A549 (cell line): ENCODE measurements around the gene BID. TPM values are rescaled to one million over a fixed set of nuclear protein-coding genes. Genes with fewer than 3 reads are reported as not detected.

Source experiments
- ATAC-seq, 2 experiments: fragments of 200-7000 bp in 1 of 2; fragments of >200 bp in 1 of 2; cut with Nextera tagmentation in 1 of 2; cut with Tn5 transposase in 1 of 2; 3 replicates each; pipeline versions ENCODE4 v1.8.0 to v1.9.1; 2018 to 2020; ENCODE audit warnings: mild to moderate bottlenecking in 1 of 2, moderate library complexity in 1 of 2
- CTCF ChIA-PET: fragments of 300-600 bp; sonication (Branson Sonifier 250); formaldehyde crosslinking; extraction: SDS; loops from one replicate; lab custom pipeline; 2021; ENCODE audit warnings: antibody characterized with exemption, inconsistent platforms; lab: Yijun Ruan, JAX
- POLR2A ChIA-PET: fragments of 350-600 bp; formaldehyde crosslinking; extraction: SDS; loops from one replicate; lab custom pipeline; 2021; ENCODE audit warnings: antibody characterized with exemption, inconsistent platforms; lab: Yijun Ruan, JAX
- DNase-seq, 2 experiments: peaks; one replicate each; pipeline versions ENCODE4 v3.0.0 to v3.0.0-alpha.2; 2011 to 2016; ENCODE audit warnings: low read depth in 1 of 2, low spot score in 1 of 2
- FAIRE-seq: peaks from 2 replicates; lab custom pipeline; 2011; peaks lifted over from hg19 to GRCh38; lab: Jason Lieb, UNC
- H3K27ac ChIP-seq, 2 experiments: fragments of >200 bp; sonication (Bioruptor Twin); formaldehyde crosslinking; 3 replicates each; pipeline ENCODE4 v1.5.1; 2016 to 2017
- H3K4me1 ChIP-seq: fragments of >200 bp; sonication (Bioruptor Twin); formaldehyde crosslinking; 3 replicates; pipeline ENCODE4 v1.6.1; 2016
- H3K4me2 ChIP-seq: fragments of >200 bp; sonication (Bioruptor Twin); formaldehyde crosslinking; 3 replicates; pipeline ENCODE4 v1.6.1; 2016
- H3K4me3 ChIP-seq: fragments of >200 bp; sonication (Bioruptor Twin); formaldehyde crosslinking; 3 replicates; pipeline ENCODE4 v1.5.1; 2016
- H3K9me3 ChIP-seq: fragments of >200 bp; sonication (Bioruptor Twin); formaldehyde crosslinking; 3 replicates; pipeline ENCODE4 v1.6.1; 2016
- ATOH8 ChIP-seq: fragments of 250-450 bp; sonication (Bioruptor Pico); IDR thresholded peaks from 2 replicates; pipeline ENCODE4 v1.5.0; 2020; ENCODE audit warnings: low read depth, mild to moderate bottlenecking, moderate library complexity
- BHLHE40 ChIP-seq: IDR thresholded peaks from 2 replicates; pipeline ENCODE4 v1.6.1; 2012; ENCODE audit warnings: low read depth, low read length, inconsistent platforms
- CEBPB ChIP-seq, 2 experiments: fragments of >200 bp in 1 of 2; sonication (Bioruptor Twin) in 1 of 2; formaldehyde crosslinking in 1 of 2; IDR thresholded peaks; 2 replicates each; pipeline ENCODE4 v1.6.1; 2012 to 2016
- CHD2 ChIP-seq: fragments of 150-350 bp; IDR thresholded peaks from 2 replicates; pipeline ENCODE4 v1.6.1; 2014; ENCODE audit warnings: low read length; ENCODE audit not compliant: partially characterized antibody
- E2F6 ChIP-seq: IDR thresholded peaks from 2 replicates; pipeline ENCODE4 v1.6.1; 2012; ENCODE audit warnings: low read depth, borderline replicate concordance
- ESRRA ChIP-seq: fragments of 150-350 bp; IDR thresholded peaks from 2 replicates; pipeline ENCODE4 v1.6.1; 2014; ENCODE audit warnings: mild to moderate bottlenecking, low read length, borderline replicate concordance
- FOSB ChIP-seq: fragments of 250-450 bp; sonication (Bioruptor Pico); IDR thresholded peaks from 2 replicates; pipeline ENCODE4 v1.5.0; 2020; ENCODE audit warnings: mild to moderate bottlenecking, moderate library complexity
- HMGXB4 ChIP-seq: fragments of 250-450 bp; sonication (Bioruptor Pico); IDR thresholded peaks from 2 replicates; pipeline ENCODE4 v1.5.0; 2021; ENCODE audit warnings: mild to moderate bottlenecking, moderate library complexity, borderline replicate concordance
- HOXA7 ChIP-seq: fragments of 250-450 bp; sonication (Bioruptor Pico); IDR thresholded peaks from 2 replicates; pipeline ENCODE4 v1.5.0; 2020; ENCODE audit warnings: mild to moderate bottlenecking, moderate library complexity
- KDM5A ChIP-seq: fragments of 200-600 bp; sonication (generic); IDR thresholded peaks from 2 replicates; pipeline ENCODE4 v1.6.1; 2016; ENCODE audit warnings: antibody characterized with exemption, mild to moderate bottlenecking
- MAFK ChIP-seq: fragments of 450-650 bp; IDR thresholded peaks from 2 replicates; pipeline ENCODE4 v1.6.1; 2014; ENCODE audit not compliant: partially characterized antibody
- MAZ ChIP-seq: fragments of 150-350 bp; IDR thresholded peaks from 2 replicates; pipeline ENCODE4 v1.6.1; 2014; ENCODE audit warnings: antibody characterized with exemption, low read depth, low read length, borderline replicate concordance
- NFE2L2 ChIP-seq: fragments of 150-350 bp; conservative IDR thresholded peaks from 2 replicates; pipeline ENCODE4 v1.6.1; 2014; ENCODE audit warnings: low read length
- NPAS2 ChIP-seq: fragments of 250-450 bp; sonication (Bioruptor Pico); IDR thresholded peaks from 2 replicates; pipeline ENCODE4 v1.8.0; 2022; ENCODE audit warnings: mild to moderate bottlenecking, moderate library complexity, borderline replicate concordance
- RCOR1 ChIP-seq: fragments of 150-350 bp; IDR thresholded peaks from 2 replicates; pipeline ENCODE4 v1.6.1; 2014; ENCODE audit warnings: antibody characterized with exemption, low read length, low read depth
- USF2 ChIP-seq: fragments of 450-650 bp; IDR thresholded peaks from 2 replicates; pipeline ENCODE4 v1.6.1; 2014; ENCODE audit warnings: antibody characterized with exemption
- ZFP36 ChIP-seq: fragments of 450-650 bp; IDR thresholded peaks from 2 replicates; pipeline ENCODE4 v1.6.1; 2014; ENCODE audit warnings: borderline replicate concordance; ENCODE audit not compliant: partially characterized antibody
- WGBS: methylation state at CpG from one replicate; pipeline ENCODE4 v1.1.6; 2017; ENCODE audit errors: missing lambda C conversion rate; 5-methylcytosine and 5-hydroxymethylcytosine counted together
- polyA plus RNA-seq, 4 experiments: library from polyadenylated mRNA; depleted of rRNA in 3 of 4; stranded (reverse); fragments of >200 nt; fragmentation: RNase III in 1 of 4; extraction: RNeasy Plus Mini Kit Qiagen cat#74134 plus additional on column Dnase treatment in 1 of 4; gene quantifications; 2 replicates in 3 of 4; 3 replicates in 1 of 4; pipeline ENCODE4 v1.2.3, GENCODE V29; 2011 to 2017

BID gene
- polyA plus RNA-seq, 2 of the 4 experiments (the other 2 are of a cell fraction), result 50.8 to 56.6 TPM

GRCh38 chr22:17792854-17793434 lies 18.7 kb upstream of the BID start:
- WGBS, result 95% methylated on average over 20 of the region's 29 CpGs
- no peaks in the 10 kb centered on the region for H3K4me1 ChIP-seq
- DNase-seq, result no peak
- ChIA-PET POLR2A (no interaction called here), CTCF (interaction anchor here (0.5 to 2.8 kb wide), 3 partner anchors 50 to 235 kb away, joined by 3 to 14 read pairs (median 6); no protein-coding TSS in a partner anchor)
- no peak for TF ChIP-seq KDM5A
- TF ChIP-seq MAFK, result peak; percentile 37
- TF ChIP-seq, all 56 proteins: peak for 1
- ATAC-seq (no peak), FAIRE-seq (no peak)
- H3K4me3 ChIP-seq, result no peak overlapping the region
- no peak overlapping the region for H3K4me2 ChIP-seq
- no peak overlapping the region for H3K27ac ChIP-seq
- H3K9me3 ChIP-seq, result no peaks in the 10 kb centered on the region

- no peak overlapping the region for H3K4me2 ChIP-seq
- no peak for TF ChIP-seq NFE2L2
- no peak for TF ChIP-seq ZFP36
- TF ChIP-seq CEBPB (IDR thresholded peaks at IDR 0.05), result no peak
- no peak for TF ChIP-seq E2F6
- no peak for TF ChIP-seq RCOR1
- TF ChIP-seq, all 56 proteins: peak for 0
- H3K9me3 ChIP-seq, result no peaks in the 10 kb centered on the region
- no peaks in the 10 kb centered on the region for H3K4me1 ChIP-seq
- 86% methylated on average over 5 of the region's 5 CpGs for WGBS
- FAIRE-seq (no peak), ATAC-seq (peak in 1 of 2 experiments; percentile 39; a peak in 1 of 6 replicates), DNase-seq (no peak)
- ChIA-PET CTCF (interaction anchor here (0.5 to 2.8 kb wide), 5 partner anchors 11 to 234 kb away, joined by 3 to 14 read pairs (median 3); no protein-coding TSS in a partner anchor), POLR2A (no interaction called here)
- H3K27ac ChIP-seq, result no peak overlapping the region
- no peak overlapping the region for H3K4me3 ChIP-seq
Observed at GRCh38 chr22:17792299-17792698, 18.0 kb upstream of the BID start.

- H3K4me2 ChIP-seq, result no peak overlapping the region
- POLR2A ChIA-PET, result no interaction called here
- 92% methylated on average over 11 of the region's 21 CpGs for WGBS
- ATAC-seq, result no peak
- TF ChIP-seq ESRRA (no peak), RCOR1 (no peak), BHLHE40 (no peak)
- no peak for FAIRE-seq
- H3K4me1 ChIP-seq, result peaks cover 3% of the 10 kb centered on the region; the same call in 1 of the 3 replicates
- H3K27ac ChIP-seq, result no peak overlapping the region
- H3K4me3 ChIP-seq, result no peak overlapping the region
- no peaks in the 10 kb centered on the region for H3K9me3 ChIP-seq
- no peak for DNase-seq
- CTCF ChIA-PET, result interaction anchor here (1.9 to 2.8 kb wide), 2 partner anchors 48 to 233 kb away, joined by 6 to 14 read pairs; no protein-coding TSS in a partner anchor
Observed at GRCh38 chr22:17791196-17791595, 16.9 kb upstream of the BID start.

GRCh38 chr22:17789379-17790200 lies 15.3 kb upstream of the BID start:
- ATAC-seq (no peak), DNase-seq (no peak), FAIRE-seq (no peak)
- no peaks in the 10 kb centered on the region for H3K9me3 ChIP-seq
- TF ChIP-seq USF2 (no peak), HOXA7 (CRISPR knock-in tag) (no peak), ATOH8 (CRISPR knock-in tag) (no peak), NPAS2 (CRISPR knock-in tag) (no peak), MAZ (no peak), FOSB (CRISPR knock-in tag) (no peak), CHD2 (no peak), HMGXB4 (CRISPR knock-in tag) (no peak)
- no peak overlapping the region for H3K4me2 ChIP-seq
- CTCF ChIA-PET, result interaction anchor here (1.2 to 6.7 kb wide), 6 partner anchors 10 to 199 kb away, joined by 3 to 80 read pairs (median 6); partner anchors contain the start of gene BID
- H3K4me1 ChIP-seq, result peaks cover 3% of the 10 kb centered on the region; the same call in 1 of the 3 replicates
- no peak overlapping the region for H3K4me3 ChIP-seq
- no peak overlapping the region for H3K27ac ChIP-seq
- 92% methylated on average over 23 of the region's 27 CpGs for WGBS
- POLR2A ChIA-PET, result no interaction called here
